GM18498 (cell line): Measurements from ENCODE around the gene MAP2K4.
"Not testable (repeated sequence)": the region's sequence is repeated elsewhere in the genome, so short reads cannot be mapped to it uniquely, and the experiment has no call there.

Experiments
- ATAC-seq: cut with Tn5 transposase; IDR thresholded peaks from one replicate; pipeline ENCODE4 v1.9.1; 2021; ENCODE audit warnings: mild to moderate bottlenecking, moderate library complexity; ENCODE audit not compliant: unreplicated experiment

MAP2K4 gene

DNA sequence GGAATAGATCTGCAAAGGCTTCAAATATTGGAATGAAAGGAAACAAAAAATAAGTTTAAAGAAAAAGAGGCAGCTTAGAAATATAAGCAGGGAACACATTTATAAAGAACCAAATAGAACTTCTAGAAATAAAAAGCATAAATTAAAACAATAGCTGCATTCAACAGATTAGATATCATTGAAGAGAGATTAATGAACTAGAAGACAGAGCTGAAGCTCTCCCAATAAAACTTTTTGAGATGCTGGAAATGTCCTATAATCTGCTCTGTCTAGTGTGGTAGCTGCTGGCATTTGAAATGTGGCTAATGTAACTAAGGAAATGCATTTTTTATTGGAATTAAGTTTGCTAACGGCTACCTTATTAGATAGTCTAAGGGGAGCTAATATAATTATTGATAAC, 115.6 kb downstream of the MAP2K4 start:
- no peak for ATAC-seq

GRCh38 chr17:12136646-12137045, 116.0 kb downstream of the MAP2K4 start:
- ATAC-seq, result no peak

GRCh38 chr17:12137859-12138258, 117.2 kb downstream of the MAP2K4 start:
- no peak for ATAC-seq

DNA sequence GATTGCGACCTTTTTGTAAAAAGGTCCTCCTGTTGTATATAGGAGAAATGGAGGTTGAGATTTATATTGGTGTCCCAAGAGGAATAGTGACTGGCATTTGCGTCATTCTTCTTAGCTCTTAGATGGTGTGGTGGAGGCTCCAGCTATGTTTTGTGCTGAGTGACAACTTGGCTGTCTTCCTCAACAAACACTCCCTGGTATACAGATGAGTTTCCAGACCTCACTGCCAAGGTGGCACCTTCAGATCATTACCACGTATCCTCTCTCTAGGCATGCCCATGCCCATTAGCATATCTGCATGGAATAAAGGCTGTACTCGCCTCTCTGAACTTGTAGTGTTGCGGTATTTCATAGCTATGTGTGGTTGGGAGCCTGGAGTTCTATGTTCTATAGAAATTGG, 120.0 kb downstream of the MAP2K4 start:
- no peak for ATAC-seq

DNA sequence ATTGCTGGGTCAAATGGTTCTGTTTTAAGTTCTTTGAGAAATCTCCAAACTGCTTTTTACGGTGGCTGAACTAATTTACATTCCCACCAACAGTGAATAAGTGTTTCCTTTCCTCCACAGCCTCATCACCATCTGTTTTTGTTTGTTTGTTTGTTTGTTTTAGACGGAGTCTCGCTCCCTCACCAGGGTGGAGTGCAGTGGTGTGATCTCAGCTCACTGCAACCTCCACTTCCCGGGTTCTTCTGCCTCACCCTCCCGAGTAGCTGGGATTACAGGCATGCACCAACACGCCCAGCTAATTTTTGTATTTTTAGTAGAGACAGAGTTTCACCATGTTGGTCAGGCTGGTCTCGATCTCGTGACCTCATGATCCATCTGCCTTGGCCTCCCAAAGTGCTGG, 141.5 kb downstream of the MAP2K4 start:
- not testable (repeated sequence) for ATAC-seq

- ATAC-seq, result no peak
Observed at GRCh38 chr17:12164085-12164484, 143.4 kb downstream of the MAP2K4 start.

DNA sequence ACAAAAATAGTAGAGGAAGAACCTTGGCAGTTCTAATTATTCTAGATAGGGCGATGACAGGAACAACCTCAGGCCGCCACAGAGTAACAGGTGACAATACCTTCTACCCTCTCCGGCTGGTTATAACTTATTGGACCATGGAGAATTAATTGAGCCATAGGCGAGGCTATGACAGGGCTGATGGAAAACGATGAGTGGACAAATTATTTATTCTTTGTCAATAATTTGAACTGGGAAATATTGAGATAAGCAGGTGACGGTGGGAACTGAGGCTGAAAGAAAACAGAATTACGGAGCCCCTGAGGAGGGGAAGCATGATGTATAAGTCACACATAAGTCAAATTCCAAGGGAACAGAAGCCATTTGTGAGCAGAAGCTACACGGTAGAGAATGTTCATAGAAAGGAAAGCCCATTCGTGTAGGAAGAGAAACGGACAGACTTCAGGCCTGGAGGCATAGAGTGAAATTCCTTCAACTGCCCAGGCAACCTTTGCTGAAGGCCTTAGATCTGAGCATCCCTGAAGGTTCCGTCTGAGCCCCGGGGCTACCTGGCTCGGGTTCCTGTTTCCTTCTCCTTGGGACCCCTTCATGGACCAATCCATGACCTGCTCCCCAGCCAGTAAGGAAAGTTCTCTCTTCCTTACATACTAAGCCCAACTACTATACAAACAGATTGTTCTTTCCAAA, 158.1 kb downstream of the MAP2K4 start:
- ATAC-seq, result no peak

- no peak for ATAC-seq
Observed at GRCh38 chr17:12180644-12181261, 160.1 kb downstream of the MAP2K4 start.

DNA sequence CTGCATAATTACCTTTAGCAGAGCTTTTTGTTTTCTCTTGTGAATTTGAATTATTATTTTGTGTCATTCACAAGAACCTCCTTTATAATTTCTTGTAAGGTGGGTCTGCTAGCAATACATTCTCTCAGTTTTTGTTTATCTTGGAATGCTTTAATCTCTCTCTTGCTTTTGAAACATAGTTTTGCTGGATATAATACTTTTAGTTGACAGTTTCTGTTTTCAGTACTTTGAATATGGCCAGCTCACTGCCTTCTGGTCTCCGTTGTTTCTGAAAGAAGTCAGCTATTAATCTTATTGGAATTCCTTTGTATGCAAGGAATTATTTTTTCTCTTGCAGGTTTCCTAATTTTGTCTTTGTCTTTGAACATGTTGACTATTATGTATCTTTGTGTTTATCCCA, 167.0 kb downstream of the MAP2K4 start:
- ATAC-seq, result no peak

GRCh38 chr17:12193144-12193735, 172.6 kb downstream of the MAP2K4 start:
- no peak for ATAC-seq
